ENCODE measurements around the gene ZNF740.

DNA sequence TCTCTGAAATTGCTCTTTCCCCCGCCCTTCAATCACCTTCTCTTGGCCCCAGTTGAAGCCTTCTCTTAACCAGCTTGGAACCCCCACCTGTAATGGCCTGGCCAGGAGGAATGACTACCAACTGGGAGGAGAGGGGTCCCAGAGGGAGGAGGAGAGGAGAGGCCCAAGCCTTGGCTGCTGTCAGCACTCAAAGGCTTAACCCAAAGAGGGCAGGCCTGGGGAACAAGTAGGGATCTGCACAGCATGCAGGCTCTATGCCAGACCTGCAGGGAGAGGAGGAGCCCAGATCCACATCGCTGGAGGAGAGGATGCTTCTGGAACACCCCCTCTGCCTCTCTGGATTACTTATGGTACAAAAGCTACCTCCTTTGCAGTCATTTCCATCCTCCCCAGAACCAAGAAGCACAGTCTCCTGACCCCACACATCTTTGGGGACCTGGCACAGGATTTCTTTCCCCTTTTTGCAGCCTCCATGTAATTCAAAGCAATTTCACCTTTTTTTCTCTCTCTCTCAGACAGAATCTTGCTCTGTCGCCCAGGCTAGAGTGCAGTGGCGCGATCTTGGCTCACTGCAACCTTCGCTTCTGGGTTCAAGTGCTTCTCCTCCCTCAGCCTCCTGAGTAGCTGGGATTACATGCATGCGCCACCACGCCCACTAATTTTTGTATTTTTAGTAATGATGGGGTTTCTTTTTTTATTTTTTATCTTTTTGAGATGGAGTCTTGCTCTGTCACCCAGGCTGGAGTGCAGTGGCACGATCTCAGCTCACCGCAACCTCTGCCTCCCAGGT, 45.3 kb downstream of the ZNF740 start:
- no peak for TF ChIP-seq MXI1 (conservative IDR thresholded peaks at IDR 0.05; ENCODE audit: poor library complexity, severe bottlenecking)
- TF ChIP-seq, protein P1, sequence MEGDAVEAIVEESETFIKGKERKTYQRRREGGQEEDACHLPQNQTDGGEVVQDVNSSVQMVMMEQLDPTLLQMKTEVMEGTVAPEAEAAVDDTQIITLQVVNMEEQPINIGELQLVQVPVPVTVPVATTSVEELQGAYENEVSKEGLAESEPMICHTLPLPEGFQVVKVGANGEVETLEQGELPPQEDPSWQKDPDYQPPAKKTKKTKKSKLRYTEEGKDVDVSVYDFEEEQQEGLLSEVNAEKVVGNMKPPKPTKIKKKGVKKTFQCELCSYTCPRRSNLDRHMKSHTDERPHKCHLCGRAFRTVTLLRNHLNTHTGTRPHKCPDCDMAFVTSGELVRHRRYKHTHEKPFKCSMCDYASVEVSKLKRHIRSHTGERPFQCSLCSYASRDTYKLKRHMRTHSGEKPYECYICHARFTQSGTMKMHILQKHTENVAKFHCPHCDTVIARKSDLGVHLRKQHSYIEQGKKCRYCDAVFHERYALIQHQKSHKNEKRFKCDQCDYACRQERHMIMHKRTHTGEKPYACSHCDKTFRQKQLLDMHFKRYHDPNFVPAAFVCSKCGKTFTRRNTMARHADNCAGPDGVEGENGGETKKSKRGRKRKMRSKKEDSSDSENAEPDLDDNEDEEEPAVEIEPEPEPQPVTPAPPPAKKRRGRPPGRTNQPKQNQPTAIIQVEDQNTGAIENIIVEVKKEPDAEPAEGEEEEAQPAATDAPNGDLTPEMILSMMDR (IDR thresholded peaks at IDR 0.05; ENCODE audit: poor library complexity, severe bottlenecking) = no peak

Measured in neural cell (in vitro differentiated cells).